ENCODE measurements around the gene GABPB1.

- TF ChIP-seq SRF (IDR thresholded peaks at IDR 0.05; ENCODE audit: low read depth in 2 of 2, low read length in 2 of 2) (no peak), POLR2A (IDR thresholded peaks at IDR 0.05; ENCODE audit: low read depth, low read length) (no peak), CTCF (IDR thresholded peaks at IDR 0.05 in 2 of 3, conservative IDR thresholded peaks at IDR 0.05 in 1 of 3; ENCODE audit: control insufficient read depth in 2 of 3, extremely low read depth in 1 of 3, insufficient read depth in 1 of 3, low read depth in 3 of 3, low read length in 3 of 3) (no peak), PML (IDR thresholded peaks at IDR 0.05; ENCODE audit: low read length) (no peak), POLR2AphosphoS2 (IDR thresholded peaks at IDR 0.05; ENCODE audit: low read depth, low read length) (no peak), REST (IDR thresholded peaks at IDR 0.05; ENCODE audit: low read depth, low read length) (no peak), E2F4 (IDR thresholded peaks at IDR 0.05; ENCODE audit: low read depth, low read length) (no peak), CBX5 (IDR thresholded peaks at IDR 0.05; ENCODE audit: low read depth) (no peak), ELK1 (IDR thresholded peaks at IDR 0.05; ENCODE audit: low read depth, low read length) (no peak), RAD21 (IDR thresholded peaks at IDR 0.05; ENCODE audit: insufficient read depth, low read depth, low read length) (no peak)
Observed at GRCh38 chr15:50252556-50252955, 102.4 kb downstream of the GABPB1 start.

All from GM12878 (cell line).